Nephron (organoid): Measurements from ENCODE around the gene PLCL1.

Experiments
- H3K27ac Mint-ChIP-seq, 3 experiments: 2 replicates each; pipeline ENCODE4 v1.8.0; 2020; ENCODE audit warnings: mixed read lengths in 3 of 3, mild to moderate bottlenecking in 2 of 3, moderate library complexity in 1 of 3
- H3K27me3 Mint-ChIP-seq: 2 replicates; pipeline ENCODE4 v1.8.0; 2021; ENCODE audit warnings: low read depth, mild to moderate bottlenecking, moderate library complexity, mixed read lengths
- H3K36me3 Mint-ChIP-seq: 2 replicates; pipeline ENCODE4 v1.8.0; 2020; ENCODE audit warnings: low read depth, mixed read lengths
- H3K4me1 Mint-ChIP-seq: 2 replicates; pipeline ENCODE4 v1.8.0; 2020; ENCODE audit warnings: mixed read lengths
- H3K4me3 Mint-ChIP-seq, 3 experiments: 2 replicates each; pipeline ENCODE4 v1.8.0; 2020; ENCODE audit warnings: mild to moderate bottlenecking in 3 of 3, mixed read lengths in 3 of 3, moderate library complexity in 2 of 3
- H3K9me3 Mint-ChIP-seq: 2 replicates; pipeline ENCODE4 v1.8.0; 2020; ENCODE audit warnings: mixed read lengths
- CTCF ChIP-seq, 3 experiments: fragments of 200-600 bp; sonication (generic); IDR thresholded peaks; one replicate each; pipeline ENCODE4 v1.5.0; 2021; ENCODE audit warnings: antibody characterized with exemption in 3 of 3; ENCODE audit not compliant: unreplicated experiment in 3 of 3

PLCL1 gene

DNA sequence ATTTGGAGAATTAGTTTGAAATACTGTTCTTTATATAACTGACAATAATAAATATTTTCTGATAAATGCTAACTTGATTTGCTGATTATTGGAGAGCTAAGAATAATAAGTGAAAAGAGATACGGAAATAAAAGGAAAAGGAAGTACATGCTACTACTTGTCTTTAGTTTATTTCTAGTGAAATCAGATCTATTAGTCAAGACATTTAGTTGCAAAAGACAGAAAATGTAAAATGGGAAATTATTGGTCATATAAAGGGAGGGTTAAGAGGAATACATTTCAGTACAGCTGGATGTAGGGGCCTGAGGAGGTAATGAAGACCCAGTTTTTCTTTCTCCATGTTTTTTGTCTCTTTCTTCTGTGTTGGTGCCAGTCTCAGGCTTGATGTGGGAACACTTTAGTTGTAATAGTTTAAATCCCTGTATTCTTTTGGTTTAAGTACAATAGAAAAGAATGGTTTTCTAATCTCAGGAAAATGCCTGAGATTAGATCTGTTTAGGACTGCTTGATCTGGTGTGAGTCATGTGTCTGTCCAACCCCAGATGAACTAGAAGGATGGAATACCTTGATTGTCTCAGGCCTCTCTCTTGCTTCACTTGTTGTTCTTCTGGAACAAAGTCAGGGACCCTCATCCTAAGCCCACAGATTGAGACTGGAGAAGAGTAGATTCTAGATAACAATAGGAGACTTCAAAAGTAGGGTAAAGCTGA lies 58.0 kb downstream of the PLCL1 start:
- peaks cover 9% of the 10 kb centered on the region for H3K4me1 Mint-ChIP-seq
- H3K36me3 Mint-ChIP-seq = no peaks in the 10 kb centered on the region
- H3K27me3 Mint-ChIP-seq = no peaks in the 10 kb centered on the region
- no peak overlapping the region for H3K4me3 Mint-ChIP-seq
- no peak overlapping the region for H3K27ac Mint-ChIP-seq
- H3K9me3 Mint-ChIP-seq = peaks cover 4% of the 10 kb centered on the region
- TF ChIP-seq CTCF (IDR thresholded peaks at IDR 0.05; ENCODE audit: unreplicated experiment in 3 of 3) = no peak

GRCh38 chr2:197863744-197864143 lies 59.4 kb downstream of the PLCL1 start:
- no peak for TF ChIP-seq CTCF (IDR thresholded peaks at IDR 0.05; ENCODE audit: unreplicated experiment in 3 of 3)
- H3K36me3 Mint-ChIP-seq = no peaks in the 10 kb centered on the region
- peaks cover 14% of the 10 kb centered on the region for H3K4me1 Mint-ChIP-seq
- H3K9me3 Mint-ChIP-seq = peaks cover 4% of the 10 kb centered on the region
- H3K27ac Mint-ChIP-seq = no peak overlapping the region
- no peak overlapping the region for H3K4me3 Mint-ChIP-seq
- H3K27me3 Mint-ChIP-seq = no peaks in the 10 kb centered on the region

GRCh38 chr2:197866455-197866854 lies 62.1 kb downstream of the PLCL1 start:
- no peak overlapping the region for H3K27ac Mint-ChIP-seq
- no peaks in the 10 kb centered on the region for H3K27me3 Mint-ChIP-seq
- no peaks in the 10 kb centered on the region for H3K9me3 Mint-ChIP-seq
- peaks cover 25% of the 10 kb centered on the region for H3K4me1 Mint-ChIP-seq
- H3K4me3 Mint-ChIP-seq = no peak overlapping the region
- TF ChIP-seq CTCF (IDR thresholded peaks at IDR 0.05; ENCODE audit: unreplicated experiment in 3 of 3) = no peak
- H3K36me3 Mint-ChIP-seq = no peaks in the 10 kb centered on the region

GRCh38 chr2:197867033-197867432 lies 62.6 kb downstream of the PLCL1 start:
- H3K36me3 Mint-ChIP-seq = no peaks in the 10 kb centered on the region
- H3K27ac Mint-ChIP-seq = no peak overlapping the region
- TF ChIP-seq CTCF (IDR thresholded peaks at IDR 0.05; ENCODE audit: unreplicated experiment in 3 of 3) = no peak
- peaks cover 30% of the 10 kb centered on the region for H3K4me1 Mint-ChIP-seq
- H3K27me3 Mint-ChIP-seq = no peaks in the 10 kb centered on the region
- no peak overlapping the region for H3K4me3 Mint-ChIP-seq
- no peaks in the 10 kb centered on the region for H3K9me3 Mint-ChIP-seq

DNA sequence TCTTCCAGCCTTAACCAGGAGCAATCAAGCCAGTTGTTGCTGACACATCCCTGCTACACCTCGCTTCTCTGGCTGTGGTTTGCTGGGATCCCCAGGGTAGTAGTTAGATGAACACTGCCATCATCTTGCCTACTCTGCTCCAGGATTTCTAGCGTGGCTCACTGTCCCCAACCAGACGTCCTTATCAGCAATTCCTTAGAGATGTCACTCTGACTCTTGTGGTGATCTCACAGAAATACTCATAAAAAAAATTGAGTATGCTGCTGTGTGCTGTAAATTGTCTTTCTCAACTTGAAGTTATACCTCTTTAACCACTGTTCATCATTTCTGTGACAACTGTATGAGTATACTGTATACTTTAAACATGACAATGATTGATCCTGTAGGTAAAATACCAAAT lies 63.2 kb downstream of the PLCL1 start:
- Mint-ChIP-seq H3K27me3 (no peaks in the 10 kb centered on the region), H3K36me3 (no peaks in the 10 kb centered on the region), H3K27ac (no peak overlapping the region), H3K4me1 (peaks cover 34% of the 10 kb centered on the region), H3K9me3 (no peaks in the 10 kb centered on the region), H3K4me3 (no peak overlapping the region)
- TF ChIP-seq CTCF (IDR thresholded peaks at IDR 0.05; ENCODE audit: unreplicated experiment in 3 of 3) = no peak

- Mint-ChIP-seq H3K36me3 (no peaks in the 10 kb centered on the region), H3K27me3 (no peaks in the 10 kb centered on the region), H3K9me3 (no peaks in the 10 kb centered on the region), H3K4me1 (peaks cover 34% of the 10 kb centered on the region), H3K4me3 (no peak overlapping the region), H3K27ac (no peak overlapping the region)
- TF ChIP-seq CTCF (IDR thresholded peaks at IDR 0.05; ENCODE audit: unreplicated experiment in 3 of 3) = no peak
Measured at GRCh38 chr2:197868206-197868605, 63.8 kb downstream of the PLCL1 start.
